ENCODE results near the gene MAGEE1.

Gene MAGEE1, protein sequence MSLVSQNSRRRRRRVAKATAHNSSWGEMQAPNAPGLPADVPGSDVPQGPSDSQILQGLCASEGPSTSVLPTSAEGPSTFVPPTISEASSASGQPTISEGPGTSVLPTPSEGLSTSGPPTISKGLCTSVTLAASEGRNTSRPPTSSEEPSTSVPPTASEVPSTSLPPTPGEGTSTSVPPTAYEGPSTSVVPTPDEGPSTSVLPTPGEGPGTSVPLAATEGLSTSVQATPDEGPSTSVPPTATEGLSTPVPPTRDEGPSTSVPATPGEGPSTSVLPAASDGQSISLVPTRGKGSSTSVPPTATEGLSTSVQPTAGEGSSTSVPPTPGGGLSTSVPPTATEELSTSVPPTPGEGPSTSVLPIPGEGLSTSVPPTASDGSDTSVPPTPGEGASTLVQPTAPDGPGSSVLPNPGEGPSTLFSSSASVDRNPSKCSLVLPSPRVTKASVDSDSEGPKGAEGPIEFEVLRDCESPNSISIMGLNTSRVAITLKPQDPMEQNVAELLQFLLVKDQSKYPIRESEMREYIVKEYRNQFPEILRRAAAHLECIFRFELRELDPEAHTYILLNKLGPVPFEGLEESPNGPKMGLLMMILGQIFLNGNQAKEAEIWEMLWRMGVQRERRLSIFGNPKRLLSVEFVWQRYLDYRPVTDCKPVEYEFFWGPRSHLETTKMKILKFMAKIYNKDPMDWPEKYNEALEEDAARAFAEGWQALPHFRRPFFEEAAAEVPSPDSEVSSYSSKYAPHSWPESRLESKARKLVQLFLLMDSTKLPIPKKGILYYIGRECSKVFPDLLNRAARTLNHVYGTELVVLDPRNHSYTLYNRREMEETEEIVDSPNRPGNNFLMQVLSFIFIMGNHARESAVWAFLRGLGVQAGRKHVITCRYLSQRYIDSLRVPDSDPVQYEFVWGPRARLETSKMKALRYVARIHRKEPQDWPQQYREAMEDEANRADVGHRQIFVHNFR

DNA sequence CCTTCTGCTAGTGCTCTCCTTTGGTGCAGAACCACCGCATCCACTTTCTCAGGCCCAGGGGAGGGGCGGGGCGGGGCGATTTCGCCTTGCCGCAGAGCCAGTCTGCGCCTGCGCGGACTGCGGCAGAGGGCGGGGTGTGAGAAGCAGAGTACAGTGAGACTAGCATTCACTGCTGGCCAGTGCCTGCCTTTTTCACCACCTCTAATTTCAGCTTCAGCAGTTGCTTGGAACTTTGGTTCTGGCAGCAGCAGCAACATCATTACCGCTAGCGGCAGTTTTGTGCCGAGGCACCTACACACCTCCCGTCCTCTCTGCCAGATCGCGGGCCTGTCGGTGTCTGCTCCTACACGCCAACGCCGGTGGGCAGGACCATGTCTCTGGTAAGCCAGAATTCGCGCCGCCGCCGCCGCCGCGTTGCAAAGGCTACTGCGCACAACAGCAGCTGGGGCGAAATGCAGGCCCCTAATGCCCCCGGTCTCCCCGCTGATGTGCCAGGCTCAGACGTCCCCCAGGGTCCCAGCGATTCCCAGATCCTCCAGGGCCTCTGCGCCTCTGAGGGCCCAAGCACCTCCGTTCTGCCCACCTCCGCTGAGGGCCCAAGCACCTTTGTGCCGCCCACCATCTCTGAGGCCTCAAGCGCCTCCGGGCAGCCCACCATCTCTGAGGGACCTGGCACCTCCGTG lies at the start of gene MAGEE1:
Gene MAGEE1 (plus strand): TSS at position 151 of the 683 bp plus-strand sequence. CDS start 221 bp downstream, at position 372.
- DNase-seq, result peak; percentile 71

DNA sequence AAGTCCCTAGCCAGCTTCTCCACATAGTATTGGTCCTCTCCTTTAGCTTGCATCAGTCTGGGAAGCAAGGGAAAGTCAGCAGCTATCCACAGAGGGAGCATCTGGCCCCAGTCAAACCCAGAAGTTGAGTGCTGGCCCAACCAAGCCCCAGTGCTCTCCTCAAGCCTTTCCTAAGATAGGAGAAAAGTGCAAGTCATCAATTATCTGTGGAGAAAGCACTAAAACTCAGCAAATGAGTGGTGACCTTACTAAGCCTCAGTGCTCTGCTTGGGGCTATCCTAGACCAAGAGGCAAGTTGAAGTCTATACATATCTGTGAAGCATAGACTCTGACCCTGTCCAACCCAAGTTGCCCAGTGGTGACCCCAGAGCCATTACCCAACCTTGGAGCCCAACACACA lies 28.5 kb upstream of the MAGEE1 start:
- no peak for DNase-seq

DNA sequence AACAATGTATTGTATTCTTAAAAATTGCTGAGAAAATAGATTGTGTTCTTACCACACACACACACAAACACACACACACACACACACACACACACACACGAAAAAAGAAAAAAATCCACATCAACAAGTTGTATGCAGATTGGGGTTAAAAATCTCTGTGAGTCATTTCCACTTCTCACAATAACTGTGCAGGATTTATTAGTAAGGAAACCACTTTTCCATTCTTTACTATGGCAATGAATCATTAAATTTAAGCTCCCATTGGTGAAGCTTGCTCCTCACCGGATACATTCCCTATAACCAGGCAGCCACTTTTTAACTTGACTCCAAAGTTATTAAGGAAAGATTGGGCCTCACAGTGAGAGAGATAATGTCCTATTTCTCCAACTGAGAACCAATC lies 19.7 kb upstream of the MAGEE1 start:
- DNase-seq, result no peak

DNA sequence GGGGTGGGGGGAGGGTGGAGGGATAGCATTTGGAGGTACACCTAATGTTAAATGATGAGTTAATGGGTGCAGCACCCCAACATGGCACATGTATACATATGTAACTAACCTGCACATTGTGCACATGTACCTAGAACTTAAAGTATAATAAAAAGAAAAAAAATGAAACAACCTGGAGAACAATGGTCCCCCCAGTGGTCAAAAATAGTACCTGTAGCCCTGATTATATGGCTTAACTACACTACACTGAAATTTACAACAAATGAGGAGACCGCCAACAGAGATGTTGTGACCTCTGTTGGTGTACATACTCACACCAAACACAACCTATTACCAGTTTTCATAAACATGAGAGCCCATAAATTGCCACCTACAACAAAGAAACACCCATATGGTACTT lies 7.3 kb upstream of the MAGEE1 start:
- no peak for DNase-seq

DNA sequence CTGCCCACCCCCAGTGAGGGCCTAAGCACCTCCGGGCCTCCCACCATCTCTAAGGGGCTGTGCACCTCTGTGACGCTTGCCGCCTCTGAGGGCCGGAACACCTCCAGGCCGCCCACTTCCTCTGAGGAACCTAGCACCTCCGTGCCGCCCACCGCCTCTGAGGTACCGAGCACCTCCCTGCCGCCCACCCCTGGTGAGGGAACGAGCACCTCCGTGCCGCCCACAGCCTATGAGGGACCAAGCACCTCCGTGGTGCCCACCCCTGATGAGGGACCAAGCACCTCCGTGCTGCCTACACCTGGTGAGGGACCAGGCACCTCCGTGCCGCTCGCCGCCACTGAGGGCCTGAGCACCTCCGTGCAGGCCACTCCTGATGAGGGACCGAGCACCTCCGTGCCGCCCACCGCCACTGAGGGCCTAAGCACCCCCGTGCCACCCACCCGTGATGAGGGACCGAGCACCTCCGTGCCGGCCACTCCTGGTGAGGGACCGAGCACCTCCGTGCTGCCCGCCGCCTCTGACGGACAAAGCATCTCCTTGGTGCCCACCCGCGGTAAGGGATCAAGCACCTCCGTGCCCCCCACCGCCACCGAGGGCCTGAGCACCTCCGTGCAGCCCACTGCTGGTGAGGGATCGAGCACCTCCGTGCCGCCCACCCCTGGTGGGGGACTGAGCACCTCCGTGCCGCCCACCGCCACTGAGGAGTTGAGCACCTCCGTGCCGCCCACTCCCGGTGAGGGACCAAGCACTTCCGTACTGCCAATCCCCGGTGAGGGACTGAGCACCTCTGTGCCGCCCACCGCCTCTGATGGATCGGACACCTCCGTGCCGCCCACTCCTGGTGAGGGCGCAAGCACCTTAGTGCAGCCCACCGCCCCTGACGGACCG lies 977 bp downstream of the MAGEE1 start:
- DNase-seq, result peak; percentile 11

DNA sequence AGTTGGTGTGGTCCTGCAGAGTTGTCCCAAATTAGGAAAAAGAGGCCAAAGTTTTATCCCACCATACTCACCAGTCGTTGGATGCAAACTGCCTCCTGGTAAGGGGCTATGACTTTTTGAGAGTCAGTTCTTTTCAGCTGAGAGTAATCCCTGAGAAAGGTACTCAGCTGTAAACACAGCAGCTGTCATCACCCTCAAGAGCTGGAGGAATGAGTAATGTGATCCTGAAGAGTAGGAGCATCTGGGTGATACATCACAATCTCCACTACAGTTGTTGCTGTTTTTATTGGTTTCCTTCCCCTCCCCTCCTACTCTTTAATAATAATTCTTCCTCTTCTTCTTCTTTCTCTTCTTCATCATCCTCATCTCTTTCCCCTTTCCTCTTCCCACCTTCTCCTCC lies 5.7 kb downstream of the MAGEE1 start:
- DNase-seq, result no peak

DNA sequence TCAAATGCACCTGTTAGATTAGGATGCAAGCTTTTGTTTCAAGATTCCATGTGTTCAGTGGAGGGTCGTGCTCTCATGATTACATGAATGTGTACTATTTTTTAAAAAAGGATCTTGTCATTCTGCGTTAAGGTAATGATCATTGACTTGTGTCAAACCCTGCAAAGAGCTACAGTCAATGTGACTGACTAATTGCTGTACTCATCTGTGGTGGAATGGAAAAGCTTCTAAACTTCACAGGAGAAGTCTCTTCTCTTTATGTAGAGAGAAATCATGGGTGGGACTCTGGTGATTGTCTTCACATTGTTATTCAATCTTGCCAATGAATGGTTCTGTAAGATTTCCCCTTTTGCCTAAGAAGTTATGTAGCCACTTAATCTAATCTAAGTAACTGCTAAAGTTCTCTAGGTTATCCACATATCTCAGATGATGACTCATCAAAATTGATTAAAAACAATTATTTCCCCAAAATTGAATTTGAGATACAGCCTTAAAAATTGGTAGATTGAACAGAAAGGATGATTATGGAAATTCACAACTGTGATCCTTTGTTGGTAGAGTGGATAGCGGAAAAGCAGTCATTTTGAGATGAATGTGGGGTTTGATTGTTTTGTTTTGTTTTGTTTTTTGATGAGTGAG lies 6.7 kb downstream of the MAGEE1 start:
- no peak for DNase-seq

DNA sequence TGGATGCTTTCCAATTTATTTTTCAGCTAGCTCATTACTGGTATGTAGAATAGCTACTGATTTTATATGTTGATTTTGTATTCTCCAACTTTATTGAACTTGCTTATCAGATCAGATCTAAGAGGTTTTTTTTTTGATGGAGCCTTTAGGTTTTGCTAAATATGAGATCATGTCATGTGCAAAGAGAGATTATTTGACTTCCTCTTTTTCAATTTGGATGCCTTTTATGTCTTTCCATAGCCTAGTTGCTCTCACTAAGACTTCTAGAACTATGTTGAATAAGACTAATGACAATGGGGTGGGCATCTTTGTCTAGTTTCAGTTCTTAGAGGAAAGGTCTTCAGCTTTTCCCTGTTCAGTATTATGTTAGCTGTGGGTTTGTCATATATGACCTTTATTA lies 11.7 kb downstream of the MAGEE1 start:
- no peak for DNase-seq

DNA sequence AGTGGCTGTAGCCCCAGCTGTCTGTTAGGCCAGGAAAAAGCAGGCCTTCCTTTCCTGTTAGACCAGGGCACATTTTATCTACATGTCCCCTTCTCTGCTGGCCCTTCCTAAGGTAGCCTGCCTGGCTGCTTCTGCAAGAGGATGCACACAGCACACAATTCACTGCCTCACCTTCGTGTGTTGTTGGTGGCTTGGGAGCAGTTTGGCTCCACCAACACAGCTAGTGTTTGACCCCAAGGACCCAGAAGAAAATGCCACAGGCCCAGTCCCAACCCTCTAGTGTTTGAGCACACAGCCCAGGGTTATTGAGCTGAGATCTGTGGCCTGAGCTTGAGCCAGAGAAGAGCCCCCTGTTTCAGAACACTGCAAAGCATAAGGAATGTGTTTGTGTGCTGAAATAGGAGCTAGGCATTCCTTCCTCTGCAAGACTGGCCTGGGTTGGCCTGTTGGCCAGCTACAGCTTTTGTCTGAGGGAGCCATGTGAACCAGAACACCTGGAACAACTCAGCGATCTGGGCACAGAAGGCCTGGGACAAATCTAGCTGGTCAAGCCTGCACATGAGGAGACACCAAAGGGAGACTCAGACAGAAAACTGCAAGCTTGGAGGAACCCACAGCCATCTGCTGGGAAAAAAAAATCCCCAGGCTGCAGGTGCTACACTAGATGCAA lies 26.4 kb downstream of the MAGEE1 start:
- DNase-seq, result no peak

DNA sequence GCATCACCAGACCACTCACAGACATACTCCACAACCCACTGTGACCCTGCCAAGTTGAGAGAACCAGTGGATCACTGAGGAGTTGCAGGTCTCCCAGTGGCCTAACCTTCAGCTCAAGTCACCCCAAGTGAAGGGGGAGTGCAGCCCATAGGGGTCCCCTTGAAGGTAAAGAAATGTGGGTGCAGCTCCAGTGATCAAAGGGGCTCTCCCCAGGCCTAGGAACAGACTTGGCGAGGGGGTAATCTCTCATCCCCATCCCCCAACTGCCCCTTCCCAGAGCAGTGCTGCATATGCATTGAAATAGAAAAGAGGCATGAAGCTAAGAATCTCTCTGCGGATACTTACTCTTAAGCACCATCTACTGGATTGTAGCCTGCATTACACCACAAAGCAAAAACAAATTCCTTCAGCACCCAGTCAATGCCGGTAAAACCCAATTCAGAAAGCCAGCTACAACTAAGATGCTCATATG lies 27.0 kb downstream of the MAGEE1 start:
- no peak for DNase-seq

DNA sequence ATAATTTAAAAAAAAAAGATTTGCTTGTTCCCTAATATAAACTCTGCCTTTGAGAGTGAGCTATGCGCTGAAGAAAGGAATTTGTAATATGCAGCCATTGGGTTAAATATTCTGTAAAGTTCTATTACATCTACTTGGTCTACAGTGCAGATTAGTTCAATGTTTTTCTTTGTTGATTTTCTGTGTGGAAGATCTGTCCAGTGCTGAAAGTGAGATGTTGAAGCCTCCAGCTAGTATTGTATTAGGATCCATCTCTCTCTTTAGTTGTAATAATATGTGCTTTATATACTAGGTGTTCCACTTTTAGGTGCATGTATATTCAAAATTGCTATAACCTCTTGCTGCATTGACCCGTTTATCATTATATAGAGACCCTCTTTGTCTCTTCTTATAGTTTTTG lies 49.8 kb downstream of the MAGEE1 start:
- no peak for DNase-seq

Measured in stimulated activated naive CD4-positive, alpha-beta T cell treated with Interleukin-2 at 50 U/mL for 16 hours (primary cell).